HG03095 (cell line): ENCODE results near the gene TCEA2.
A peak's percentile ranks its signal among the peaks of the same experiment; 100 is the strongest.

Source experiments
- ATAC-seq: cut with Tn5 transposase; IDR thresholded peaks from one replicate; pipeline ENCODE4 v1.9.1; 2021; ENCODE audit warnings: moderate library complexity; ENCODE audit not compliant: unreplicated experiment

Gene TCEA2

DNA sequence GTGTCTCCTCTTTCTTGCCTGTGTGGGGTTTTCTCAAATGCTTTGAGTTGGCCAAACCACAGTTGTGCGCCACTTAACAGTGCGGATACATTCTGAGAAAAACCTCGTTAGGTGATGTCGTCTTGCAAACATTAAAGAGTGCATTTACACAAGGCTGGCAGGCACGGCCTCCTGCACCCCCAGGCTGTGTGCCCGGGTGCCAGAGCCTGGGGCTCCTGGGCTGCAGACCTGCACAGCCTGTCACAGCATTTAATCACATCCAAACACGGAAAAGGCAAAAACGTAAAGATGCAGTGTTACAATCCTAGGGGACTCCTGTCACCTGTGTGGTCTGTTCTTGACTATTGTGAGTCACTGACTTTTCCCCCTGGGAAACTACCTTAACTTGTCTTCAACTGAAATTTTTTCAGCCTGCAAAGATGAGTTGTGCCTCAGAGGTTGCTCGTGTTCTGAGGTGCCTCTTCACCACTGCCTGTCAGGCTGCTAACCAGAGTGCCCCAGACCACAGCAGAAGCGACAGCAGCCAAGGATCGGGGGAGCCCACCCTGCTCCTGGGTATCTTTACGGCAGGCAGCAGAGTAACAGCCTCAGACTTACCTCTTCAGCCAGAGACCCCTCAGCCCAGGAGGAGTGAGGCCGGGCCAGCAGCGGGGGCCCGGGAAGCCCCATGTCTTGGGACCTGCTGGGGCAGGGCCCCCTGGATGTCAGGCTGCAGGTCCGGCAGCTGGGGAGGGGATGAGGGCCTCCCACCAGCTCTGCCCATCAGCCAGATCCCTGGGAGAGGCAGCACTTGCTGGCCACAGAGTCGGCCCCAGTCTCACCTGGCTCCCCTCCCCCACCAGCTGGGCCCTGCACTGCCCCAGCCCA, 27.7 kb upstream of the TCEA2 start:
- ATAC-seq = no peak

DNA sequence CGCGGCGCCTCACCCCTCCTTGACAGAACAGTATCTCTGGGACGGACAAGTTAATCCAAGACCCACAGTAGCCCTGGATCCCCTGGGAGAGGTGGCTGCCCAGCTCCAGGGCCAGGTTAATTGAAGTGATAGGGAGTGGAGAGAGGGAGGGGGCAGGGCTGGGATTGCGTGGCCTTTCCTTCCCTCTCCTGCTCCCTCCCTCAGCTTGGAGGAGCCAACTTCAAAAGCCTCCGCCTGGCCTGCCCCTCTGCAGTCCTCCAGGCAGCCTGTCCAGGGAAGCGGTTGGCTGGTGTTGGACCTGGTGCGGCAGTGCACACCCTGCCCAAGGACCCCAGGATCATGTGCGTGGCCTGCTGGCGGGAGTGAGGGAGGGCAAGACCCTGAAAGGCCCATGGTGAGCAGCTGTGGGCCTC, 27.1 kb upstream of the TCEA2 start, which contains the start of gene C20orf204:
Gene C20orf204, plus strand, starts transcription at position 250 of the 413 bp plus-strand sequence. Its CDS starts 142 bp downstream, at position 392.
- ATAC-seq = no peak

DNA sequence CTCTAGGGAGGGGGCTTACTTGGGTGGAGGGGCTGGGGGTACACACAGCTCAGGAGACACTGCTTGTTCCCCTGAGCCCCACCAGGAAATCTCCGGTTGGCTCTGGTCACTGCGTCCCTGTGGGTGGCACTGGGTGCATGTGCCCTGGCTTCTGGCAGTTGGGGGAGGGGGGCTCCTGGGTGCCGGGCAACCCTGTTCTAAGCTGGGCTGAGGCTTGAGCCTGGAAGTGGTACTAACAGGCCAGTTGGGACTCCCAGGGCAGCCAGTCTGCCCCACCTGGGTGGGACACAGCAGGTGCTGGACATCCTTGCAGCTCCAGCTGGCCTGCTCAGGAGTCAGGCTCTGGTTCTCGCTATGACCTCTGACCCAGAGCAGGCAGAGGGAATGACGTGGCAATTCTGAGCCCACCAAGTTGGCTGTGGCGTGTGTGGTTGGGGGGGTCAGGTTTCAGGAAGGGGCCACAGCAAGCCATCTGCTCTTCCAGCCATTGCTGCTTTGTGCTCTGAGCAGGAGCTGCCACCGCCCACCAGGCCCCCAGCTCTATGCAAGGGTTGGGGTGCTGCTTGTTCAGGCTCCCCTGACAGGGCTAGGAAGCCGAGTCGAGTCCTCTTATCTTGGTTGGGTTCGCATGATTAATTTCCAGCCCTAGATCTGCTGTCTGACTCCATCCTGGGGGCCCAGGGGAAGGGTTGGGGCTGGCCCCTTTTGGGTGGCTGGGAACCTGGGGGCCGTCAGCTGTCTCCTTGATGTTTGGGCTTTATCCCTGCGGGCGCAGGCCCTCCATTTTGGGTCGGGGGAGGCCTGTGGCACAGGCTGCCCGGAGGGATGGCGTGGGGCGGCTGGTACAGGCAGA, 26.4 kb upstream of the TCEA2 start:
- no peak for ATAC-seq

DNA sequence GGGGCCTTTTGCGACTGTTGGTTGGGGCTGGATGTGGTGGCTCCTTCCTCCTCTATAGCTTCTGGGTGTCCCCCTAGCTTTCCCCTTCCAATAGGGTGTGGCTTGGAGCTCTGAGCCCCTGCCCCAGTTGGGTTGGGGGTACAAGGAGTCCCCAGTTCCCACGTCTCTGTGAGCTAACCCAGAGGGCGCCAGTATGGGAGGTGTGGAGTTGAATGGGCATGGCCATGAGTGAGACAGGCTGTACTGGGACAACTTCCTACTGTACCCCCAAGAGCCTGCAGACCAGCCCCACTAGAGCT, 25.9 kb upstream of the TCEA2 start:
- ATAC-seq = no peak

GRCh38 chr20:64037498-64038213, 25.3 kb upstream of the TCEA2 start:
- ATAC-seq = no peak

GRCh38 chr20:64038224-64038564, 24.8 kb upstream of the TCEA2 start:
- ATAC-seq = peak; percentile 23

DNA sequence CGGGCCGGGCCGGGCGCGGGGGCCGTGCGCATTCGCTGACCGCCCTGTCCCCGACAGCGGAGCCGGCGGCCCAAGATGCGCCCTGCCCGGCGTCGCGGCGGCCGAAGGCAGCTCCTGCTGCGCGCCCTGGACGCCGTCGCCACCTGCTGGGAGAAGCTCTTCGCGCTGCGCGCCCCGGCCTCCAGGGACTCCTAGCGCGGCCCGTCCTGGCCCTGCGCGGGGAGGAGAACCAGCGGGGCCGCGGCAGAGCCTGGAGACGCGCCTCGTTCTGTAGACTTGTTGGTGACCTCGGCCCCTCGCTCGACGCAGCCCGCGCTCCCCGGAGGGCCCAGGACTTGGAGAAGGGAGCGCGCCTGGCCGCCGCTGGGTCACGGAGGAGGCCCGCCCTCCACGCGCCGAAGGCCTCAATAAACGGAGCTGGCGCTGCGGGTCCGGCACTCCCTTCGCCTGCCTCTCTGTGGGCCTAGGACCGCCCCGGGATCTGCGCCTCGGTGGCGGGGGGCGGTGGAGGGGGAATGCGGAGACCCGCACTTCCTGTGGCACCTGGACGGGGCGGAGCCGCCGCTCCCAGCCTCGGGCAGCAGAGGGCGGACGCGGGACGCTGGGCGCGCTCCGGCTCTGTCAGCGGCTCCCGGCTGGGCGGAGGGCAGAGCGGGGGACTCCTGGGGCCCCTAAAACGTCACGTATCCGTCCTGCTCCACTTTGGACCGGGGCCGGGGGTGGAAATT, 24.3 kb upstream of the TCEA2 start:
- peak; percentile 39 for ATAC-seq

GRCh38 chr20:64039293-64040160, 23.5 kb upstream of the TCEA2 start:
- no peak for ATAC-seq

GRCh38 chr20:64040231-64041039, 22.6 kb upstream of the TCEA2 start:
- ATAC-seq = no peak

- ATAC-seq = no peak
Observed at GRCh38 chr20:64041040-64041780, 21.8 kb upstream of the TCEA2 start.

DNA sequence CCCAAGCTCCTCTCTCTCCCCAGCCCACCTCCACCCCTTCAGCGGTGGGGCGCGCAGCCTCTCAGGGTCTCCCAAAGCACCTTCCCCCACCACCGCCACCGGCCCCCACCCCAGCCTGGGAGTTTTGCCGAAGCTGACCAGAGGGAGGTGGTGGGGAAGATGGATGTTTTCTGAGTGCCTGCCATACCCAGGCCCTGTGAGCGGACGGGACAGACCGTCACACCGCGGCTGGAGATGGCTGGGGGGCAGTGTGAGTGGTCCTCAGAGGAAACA, 21.3 kb upstream of the TCEA2 start:
- ATAC-seq = no peak

- no peak for ATAC-seq
Observed at GRCh38 chr20:64042054-64042781, 20.8 kb upstream of the TCEA2 start.

GRCh38 chr20:64043768-64044167, 19.2 kb upstream of the TCEA2 start:
- no peak for ATAC-seq

DNA sequence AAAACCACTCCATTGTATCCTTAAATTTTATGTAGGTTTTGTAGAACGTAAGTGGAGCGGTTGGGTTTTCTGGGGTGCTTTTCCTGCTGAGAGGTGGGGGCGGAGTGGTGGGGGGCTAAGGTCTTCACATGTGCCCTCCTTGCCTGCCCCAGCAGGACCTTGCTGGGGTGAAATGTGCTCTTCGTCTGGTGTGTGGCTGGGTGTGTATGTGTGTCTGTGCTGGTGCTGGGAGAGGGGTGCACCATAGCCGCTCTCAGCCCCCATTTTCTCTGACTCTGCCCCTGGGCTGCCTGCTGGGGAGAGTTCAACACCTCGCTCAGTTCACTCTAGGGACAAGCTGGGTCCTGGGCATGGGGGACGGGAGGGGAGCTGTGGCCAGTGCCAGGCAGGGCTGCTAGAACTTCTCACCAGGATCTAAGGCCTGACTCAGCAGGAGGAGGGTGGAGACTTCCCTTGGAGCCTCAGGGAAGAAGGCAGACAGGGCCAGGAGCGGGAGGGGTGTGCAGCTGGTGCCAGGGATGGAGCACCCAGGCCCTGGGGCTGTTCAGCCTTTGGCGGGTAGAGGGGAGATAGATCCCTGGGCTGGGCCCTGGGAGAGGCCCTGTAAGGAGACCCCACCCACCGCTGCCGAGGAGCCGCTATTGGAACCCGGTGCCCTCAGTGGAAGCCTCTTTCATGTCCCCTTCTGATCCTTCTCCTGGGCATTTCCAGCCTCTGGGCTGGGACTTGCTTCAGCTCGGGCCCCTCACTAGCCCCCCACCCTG, 18.3 kb upstream of the TCEA2 start:
- ATAC-seq = no peak

GRCh38 chr20:64045346-64046011, 17.5 kb upstream of the TCEA2 start:
- ATAC-seq = no peak

DNA sequence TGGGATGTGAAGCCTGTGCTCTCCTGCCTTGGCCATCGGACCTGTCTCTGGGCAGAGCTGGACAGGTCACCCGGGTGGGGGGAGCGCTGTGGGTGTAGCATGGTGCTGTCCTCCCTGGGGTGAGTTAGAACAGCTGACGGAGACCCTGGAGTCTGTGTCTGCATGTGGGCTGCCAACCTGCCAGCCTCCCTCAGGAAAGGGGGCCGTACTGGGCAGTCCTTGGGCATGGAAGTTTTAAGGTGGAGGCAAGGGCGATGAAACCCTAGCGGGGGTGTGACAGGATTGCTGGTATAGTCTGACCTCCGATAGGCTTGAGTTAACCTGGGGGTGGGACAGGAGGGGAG, 16.0 kb upstream of the TCEA2 start:
- ATAC-seq = no peak

DNA sequence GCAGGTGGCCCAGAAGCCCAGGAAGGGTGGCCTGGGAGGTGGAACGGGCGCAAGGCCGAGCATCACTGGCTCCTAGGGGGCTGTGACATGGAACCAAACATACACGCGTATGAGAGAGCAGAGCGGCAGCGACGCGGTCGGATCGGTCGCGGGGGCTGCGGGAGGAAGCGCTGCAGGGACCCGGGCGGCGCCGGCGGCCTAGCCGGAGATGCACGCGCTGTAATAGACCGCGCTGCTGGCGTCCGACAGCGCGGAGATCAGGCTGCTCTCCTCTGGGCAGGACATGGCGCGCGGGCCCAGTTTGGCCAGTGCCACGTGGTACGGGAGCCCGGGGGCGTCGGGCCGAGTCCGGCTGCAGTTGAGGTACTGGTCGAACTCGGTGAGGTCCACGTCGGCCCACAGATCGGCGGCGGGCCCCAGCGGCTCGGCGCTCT, 15.0 kb upstream of the TCEA2 start:
- ATAC-seq = no peak
